Nephron progenitor cell (in vitro differentiated cells): Measurements from ENCODE around the gene TCERG1L.
"Not testable (repeated sequence)": the region's sequence is repeated elsewhere in the genome, so short reads cannot be mapped to it uniquely, and the experiment has no call there.

Experiments used
- DNase-seq: peaks from one replicate; pipeline ENCODE4 v3.0.0; 2021
- H3K27ac Mint-ChIP-seq: 2 replicates; pipeline ENCODE4 v1.8.0; 2021; ENCODE audit warnings: mild to moderate bottlenecking, moderate library complexity, mixed read lengths
- H3K27me3 Mint-ChIP-seq: 2 replicates; pipeline ENCODE4 v1.8.0; 2021; ENCODE audit warnings: mild to moderate bottlenecking, low read depth, mixed read lengths; ENCODE audit not compliant: poor library complexity
- H3K36me3 Mint-ChIP-seq: 2 replicates; pipeline ENCODE4 v1.8.0; 2021; ENCODE audit warnings: low read depth, mixed read lengths
- H3K4me1 Mint-ChIP-seq: 2 replicates; pipeline ENCODE4 v1.8.0; 2021; ENCODE audit warnings: mixed read lengths
- H3K4me3 Mint-ChIP-seq: 2 replicates; pipeline ENCODE4 v1.8.0; 2021; ENCODE audit warnings: mild to moderate bottlenecking, moderate library complexity, mixed read lengths
- H3K9me3 Mint-ChIP-seq: 2 replicates; pipeline ENCODE4 v1.8.0; 2021; ENCODE audit warnings: mild to moderate bottlenecking, moderate library complexity, mixed read lengths
- CTCF ChIP-seq: fragments of 200-600 bp; sonication (generic); IDR thresholded peaks from 2 replicates; pipeline ENCODE4 v1.5.0; 2021; ENCODE audit warnings: antibody characterized with exemption

TCERG1L gene

GRCh38 chr10:131155218-131155875 lies 156.2 kb downstream of the TCERG1L start:
- H3K27ac Mint-ChIP-seq: peak overlapping the region; percentile 63
- peaks cover 63% of the 10 kb centered on the region for H3K27me3 Mint-ChIP-seq
- DNase-seq: no peak
- H3K36me3 Mint-ChIP-seq: peaks cover 6% of the 10 kb centered on the region
- H3K9me3 Mint-ChIP-seq: peaks cover 27% of the 10 kb centered on the region
- TF ChIP-seq CTCF: no peak
- peak overlapping the region; percentile 72 for H3K4me3 Mint-ChIP-seq
- H3K4me1 Mint-ChIP-seq: peaks cover 21% of the 10 kb centered on the region

- H3K27me3 Mint-ChIP-seq: peaks cover 60% of the 10 kb centered on the region
- TF ChIP-seq CTCF: no peak
- H3K9me3 Mint-ChIP-seq: peaks cover 27% of the 10 kb centered on the region
- H3K27ac Mint-ChIP-seq: no peak overlapping the region
- DNase-seq: no peak
- H3K4me1 Mint-ChIP-seq: peaks cover 21% of the 10 kb centered on the region
- H3K4me3 Mint-ChIP-seq: no peak overlapping the region
- peaks cover 6% of the 10 kb centered on the region for H3K36me3 Mint-ChIP-seq
Measured at GRCh38 chr10:131154306-131155025, 157.1 kb downstream of the TCERG1L start.

GRCh38 chr10:131152456-131152855 lies 159.1 kb downstream of the TCERG1L start:
- not testable (repeated sequence) for DNase-seq, H3K4me3 Mint-ChIP-seq, H3K36me3 Mint-ChIP-seq, H3K27ac Mint-ChIP-seq
- H3K9me3 Mint-ChIP-seq: peaks cover 27% of the 10 kb centered on the region
- peaks cover 21% of the 10 kb centered on the region for H3K4me1 Mint-ChIP-seq
- H3K27me3 Mint-ChIP-seq: peaks cover 53% of the 10 kb centered on the region

DNA sequence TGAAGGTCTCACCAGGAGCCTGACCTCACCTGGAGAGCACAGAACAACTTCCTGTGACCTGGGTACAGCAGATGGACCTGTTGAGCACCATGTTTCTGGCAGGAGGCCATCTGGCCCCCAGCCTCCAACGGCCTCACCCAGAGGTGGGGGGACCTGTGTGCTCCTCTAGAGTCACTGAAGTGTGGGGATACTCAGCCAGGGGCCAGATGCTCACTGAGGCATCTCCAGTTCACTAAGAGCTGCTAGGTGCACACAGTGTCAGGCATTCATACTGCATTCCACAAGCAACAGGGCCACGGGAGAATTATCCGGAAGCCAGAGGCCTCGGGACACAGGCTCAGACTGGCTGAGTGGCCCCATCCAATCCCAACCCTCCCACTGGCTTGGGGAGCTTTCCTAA lies 161.4 kb downstream of the TCERG1L start:
- Mint-ChIP-seq H3K4me1 (peaks cover 23% of the 10 kb centered on the region), H3K4me3 (no peak overlapping the region), H3K27ac (no peak overlapping the region), H3K9me3 (peaks cover 32% of the 10 kb centered on the region), H3K36me3 (peaks cover 6% of the 10 kb centered on the region), H3K27me3 (peaks cover 34% of the 10 kb centered on the region)
- TF ChIP-seq CTCF: no peak
- no peak for DNase-seq

DNA sequence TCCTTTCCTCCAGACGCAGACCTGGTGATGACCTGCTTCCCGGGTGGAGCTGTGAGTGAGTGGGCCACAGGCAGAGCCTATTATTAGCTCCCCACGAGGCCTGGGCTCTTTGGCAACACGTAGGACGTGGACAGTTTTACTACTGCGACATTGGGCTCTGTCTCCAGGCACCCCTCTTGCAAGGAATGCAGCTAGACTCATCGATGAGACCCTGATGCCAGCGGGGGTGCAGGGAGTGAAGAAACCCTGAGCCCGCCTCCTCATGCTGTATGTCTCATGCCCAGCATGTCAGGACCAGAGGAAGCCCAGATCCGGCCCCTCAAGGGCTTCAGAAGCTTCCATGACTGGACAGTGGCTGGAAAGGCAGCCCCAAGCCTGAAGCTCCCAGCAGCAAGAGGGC lies 161.9 kb downstream of the TCERG1L start:
- Mint-ChIP-seq H3K4me3 (no peak overlapping the region), H3K4me1 (peaks cover 25% of the 10 kb centered on the region), H3K9me3 (peaks cover 32% of the 10 kb centered on the region), H3K27me3 (peaks cover 28% of the 10 kb centered on the region), H3K27ac (no peak overlapping the region), H3K36me3 (peaks cover 6% of the 10 kb centered on the region)
- TF ChIP-seq CTCF: no peak
- DNase-seq: no peak

- Mint-ChIP-seq H3K27me3 (peaks cover 24% of the 10 kb centered on the region), H3K36me3 (peaks cover 6% of the 10 kb centered on the region), H3K27ac (no peak overlapping the region), H3K4me3 (no peak overlapping the region), H3K4me1 (peaks cover 27% of the 10 kb centered on the region), H3K9me3 (peaks cover 32% of the 10 kb centered on the region)
- TF ChIP-seq CTCF: no peak
- DNase-seq: no peak
Measured at GRCh38 chr10:131149111-131149510, 162.4 kb downstream of the TCERG1L start.
